ENCODE data around the gene ZEB2.

The ZEB2 gene

GRCh38 chr2:144443837-144444817, 75.8 kb downstream of the ZEB2 start:
- Histone ChIP-seq H3K9me3 (ENCODE audit: control insufficient read depth, low read length) (no peaks in the 10 kb centered on the region), H3K4me1 (ENCODE audit: control insufficient read depth, insufficient read depth, low read length) (peaks cover 44% of the 10 kb centered on the region), H3K36me3 (ENCODE audit: control insufficient read depth, insufficient read depth, low read length, severe bottlenecking) (peaks cover 25% of the 10 kb centered on the region), H3K9ac (ENCODE audit: low read length) (no peak overlapping the region), H3K4me3 (ENCODE audit: low read length) (no peak overlapping the region), H3K27me3 (replicated peaks; ENCODE audit: control insufficient read depth, insufficient read depth, low read length) (no peaks in the 10 kb centered on the region)
- DNase-seq (ENCODE audit: low read depth), result no peak

DNA sequence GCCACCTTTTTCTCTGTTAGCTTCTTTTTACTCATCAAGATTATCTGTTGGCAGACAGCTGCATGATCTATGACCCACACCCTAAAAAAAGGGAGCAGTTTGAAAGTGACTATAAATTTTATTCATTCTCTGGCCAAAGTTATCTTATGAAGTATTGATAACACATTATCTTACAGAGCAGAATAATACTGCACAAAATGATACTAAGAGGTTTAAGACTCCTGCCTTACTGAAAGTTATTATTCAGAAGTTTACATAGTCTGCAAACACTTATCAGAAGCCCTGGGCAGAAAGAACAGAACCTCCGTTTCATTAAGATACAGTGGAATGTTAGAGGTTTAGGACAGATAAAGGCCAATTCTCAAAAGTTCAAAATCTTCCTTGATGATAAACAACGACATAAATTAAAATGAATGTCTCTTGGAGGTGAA, 78.2 kb downstream of the ZEB2 start:
- Histone ChIP-seq H3K27me3 (replicated peaks; ENCODE audit: control insufficient read depth, insufficient read depth, low read length) (no peaks in the 10 kb centered on the region), H3K36me3 (ENCODE audit: control insufficient read depth, insufficient read depth, low read length, severe bottlenecking) (peaks cover 27% of the 10 kb centered on the region), H3K9ac (ENCODE audit: low read length) (peak overlapping the region; percentile 11), H3K4me3 (ENCODE audit: low read length) (no peak overlapping the region), H3K9me3 (ENCODE audit: control insufficient read depth, low read length) (no peaks in the 10 kb centered on the region), H3K4me1 (ENCODE audit: control insufficient read depth, insufficient read depth, low read length) (peaks cover 46% of the 10 kb centered on the region)
- DNase-seq (ENCODE audit: low read depth), result no peak

DNA sequence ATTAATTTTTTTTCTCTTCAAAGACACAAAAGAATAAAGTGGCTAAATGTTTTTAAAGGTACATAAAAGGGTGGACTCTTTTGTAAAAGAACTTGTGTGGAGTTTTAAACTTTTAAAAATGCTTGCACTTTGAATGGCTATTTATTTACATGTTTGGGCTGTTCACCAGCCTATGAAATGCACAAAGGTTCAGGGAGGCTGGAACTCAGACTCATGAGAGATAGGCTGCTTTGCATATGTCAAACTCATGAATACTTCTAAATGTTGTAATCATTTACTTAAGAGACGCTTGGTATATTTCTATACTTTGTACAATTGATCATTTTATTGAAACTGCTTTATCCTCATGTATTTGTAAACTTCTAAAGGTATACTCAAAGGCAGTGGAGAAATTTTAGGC, 79.9 kb downstream of the ZEB2 start:
- Histone ChIP-seq H3K27me3 (replicated peaks; ENCODE audit: control insufficient read depth, insufficient read depth, low read length) (no peaks in the 10 kb centered on the region), H3K9ac (ENCODE audit: low read length) (no peak overlapping the region), H3K36me3 (ENCODE audit: control insufficient read depth, insufficient read depth, low read length, severe bottlenecking) (peaks cover 18% of the 10 kb centered on the region), H3K4me3 (ENCODE audit: low read length) (no peak overlapping the region), H3K9me3 (ENCODE audit: control insufficient read depth, low read length) (no peaks in the 10 kb centered on the region), H3K4me1 (ENCODE audit: control insufficient read depth, insufficient read depth, low read length) (peaks cover 46% of the 10 kb centered on the region)
- no peak for DNase-seq (ENCODE audit: low read depth)

- H3K9me3 ChIP-seq (ENCODE audit: control insufficient read depth, low read length), result no peaks in the 10 kb centered on the region
- no peak for DNase-seq (ENCODE audit: low read depth)
- H3K4me1 ChIP-seq (ENCODE audit: control insufficient read depth, insufficient read depth, low read length), result peaks cover 42% of the 10 kb centered on the region
- peaks cover 24% of the 10 kb centered on the region for H3K36me3 ChIP-seq (ENCODE audit: control insufficient read depth, insufficient read depth, low read length, severe bottlenecking)
- no peaks in the 10 kb centered on the region for H3K27me3 ChIP-seq (replicated peaks; ENCODE audit: control insufficient read depth, insufficient read depth, low read length)
- H3K9ac ChIP-seq (ENCODE audit: low read length), result no peak overlapping the region
- no peak overlapping the region for H3K4me3 ChIP-seq (ENCODE audit: low read length)
Observed at GRCh38 chr2:144438801-144439631, 80.9 kb downstream of the ZEB2 start.

- Histone ChIP-seq H3K4me3 (ENCODE audit: low read length) (no peak overlapping the region), H3K4me1 (ENCODE audit: control insufficient read depth, insufficient read depth, low read length) (peaks cover 35% of the 10 kb centered on the region), H3K36me3 (ENCODE audit: control insufficient read depth, insufficient read depth, low read length, severe bottlenecking) (peaks cover 27% of the 10 kb centered on the region), H3K27me3 (replicated peaks; ENCODE audit: control insufficient read depth, insufficient read depth, low read length) (no peaks in the 10 kb centered on the region), H3K9me3 (ENCODE audit: control insufficient read depth, low read length) (no peaks in the 10 kb centered on the region), H3K9ac (ENCODE audit: low read length) (no peak overlapping the region)
- no peak for DNase-seq (ENCODE audit: low read depth)
Observed at GRCh38 chr2:144437636-144438035, 82.3 kb downstream of the ZEB2 start.

DNA sequence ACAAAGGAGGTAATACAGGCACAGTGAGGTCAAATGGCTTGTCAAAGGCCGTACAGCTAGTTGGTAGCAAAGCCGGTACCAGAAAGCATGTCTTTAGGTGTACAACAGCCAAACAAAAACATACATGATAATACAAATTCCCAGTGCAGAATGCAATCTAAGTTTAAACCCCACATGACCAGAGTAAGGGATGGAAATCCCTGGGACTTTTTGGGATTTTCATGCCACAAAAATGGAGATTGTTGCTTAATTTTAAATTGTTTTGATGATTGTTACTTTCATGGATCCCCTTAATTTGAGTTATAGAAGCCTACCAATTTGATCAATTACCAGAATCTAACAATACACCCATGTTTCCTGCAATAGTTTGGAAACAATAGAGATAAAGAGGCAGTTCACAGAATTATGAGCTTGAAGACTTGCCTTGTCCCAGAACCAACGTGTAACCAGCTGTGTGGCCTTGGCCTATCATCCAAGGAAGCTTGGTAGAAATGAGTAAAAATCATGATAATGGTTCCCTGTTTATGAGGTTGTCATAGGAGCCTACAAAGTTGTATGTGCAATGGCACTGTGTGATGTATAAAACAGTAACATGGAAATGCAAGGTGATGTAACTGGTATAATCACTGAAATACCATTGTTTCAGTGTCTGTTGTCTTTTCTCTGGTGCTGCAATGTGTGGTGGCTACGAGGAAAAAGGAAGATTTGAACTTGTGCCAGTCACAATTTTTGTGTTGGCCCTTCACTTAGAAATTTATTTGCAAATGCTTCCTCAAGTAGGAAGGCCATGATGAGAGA, 85.3 kb downstream of the ZEB2 start:
- no peak overlapping the region for H3K9ac ChIP-seq (ENCODE audit: low read length)
- H3K9me3 ChIP-seq (ENCODE audit: control insufficient read depth, low read length), result no peaks in the 10 kb centered on the region
- peaks cover 30% of the 10 kb centered on the region for H3K36me3 ChIP-seq (ENCODE audit: control insufficient read depth, insufficient read depth, low read length, severe bottlenecking)
- no peak for DNase-seq (ENCODE audit: low read depth)
- no peak overlapping the region for H3K4me3 ChIP-seq (ENCODE audit: low read length)
- no peaks in the 10 kb centered on the region for H3K27me3 ChIP-seq (replicated peaks; ENCODE audit: control insufficient read depth, insufficient read depth, low read length)
- H3K4me1 ChIP-seq (ENCODE audit: control insufficient read depth, insufficient read depth, low read length), result peaks cover 24% of the 10 kb centered on the region

DNA sequence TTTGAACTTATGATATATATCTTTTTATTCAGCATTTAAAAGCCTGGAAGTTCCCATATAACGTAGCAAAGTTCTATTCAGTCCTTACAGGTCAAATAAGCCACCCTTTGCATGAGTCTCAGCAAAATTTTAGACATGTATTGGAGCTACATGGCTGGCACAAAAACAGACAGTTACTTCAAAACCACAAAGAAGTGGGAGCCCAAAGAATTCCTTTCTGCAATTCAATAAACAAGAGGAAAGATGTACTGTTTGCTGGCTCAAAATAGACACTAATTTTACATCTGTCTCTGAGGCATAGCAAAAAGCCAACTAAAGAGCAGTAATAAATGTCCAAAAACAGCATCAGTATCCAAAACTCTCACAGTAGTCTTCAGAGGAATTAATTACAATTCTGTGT, 87.0 kb downstream of the ZEB2 start:
- peaks cover 19% of the 10 kb centered on the region for H3K4me1 ChIP-seq (ENCODE audit: control insufficient read depth, insufficient read depth, low read length)
- H3K27me3 ChIP-seq (replicated peaks; ENCODE audit: control insufficient read depth, insufficient read depth, low read length), result no peaks in the 10 kb centered on the region
- no peaks in the 10 kb centered on the region for H3K9me3 ChIP-seq (ENCODE audit: control insufficient read depth, low read length)

DNA sequence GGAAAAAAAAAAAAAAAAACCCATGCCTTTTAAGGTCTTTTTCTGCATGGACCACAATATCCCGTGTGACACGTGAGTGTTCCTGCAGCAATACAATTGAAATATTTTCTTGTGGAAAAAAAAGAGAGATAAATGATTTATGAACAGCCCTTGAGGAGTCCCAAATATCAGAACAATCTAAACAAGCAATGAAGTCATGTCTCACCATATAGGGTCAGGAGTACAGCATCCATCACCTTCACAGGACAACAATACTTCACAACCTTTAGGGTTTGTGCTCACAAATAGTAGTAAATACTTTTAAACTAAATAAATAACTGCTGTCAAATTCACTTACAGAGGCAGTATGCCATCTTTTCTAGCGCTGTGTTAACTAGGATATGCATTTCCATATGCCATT, 87.9 kb downstream of the ZEB2 start:
- Histone ChIP-seq H3K9me3 (ENCODE audit: control insufficient read depth, low read length) (no peaks in the 10 kb centered on the region), H3K4me3 (ENCODE audit: low read length) (no peak overlapping the region), H3K9ac (ENCODE audit: low read length) (no peak overlapping the region), H3K27me3 (replicated peaks; ENCODE audit: control insufficient read depth, insufficient read depth, low read length) (no peaks in the 10 kb centered on the region), H3K4me1 (ENCODE audit: control insufficient read depth, insufficient read depth, low read length) (peaks cover 23% of the 10 kb centered on the region), H3K36me3 (ENCODE audit: control insufficient read depth, insufficient read depth, low read length, severe bottlenecking) (peaks cover 49% of the 10 kb centered on the region)
- no peak for DNase-seq (ENCODE audit: low read depth)

More for the DNA sequence above, 87.0 kb downstream of the ZEB2 start:
- H3K4me3 ChIP-seq (ENCODE audit: low read length), result no peak overlapping the region
- H3K9ac ChIP-seq (ENCODE audit: low read length), result no peak overlapping the region
- peak; percentile 26 for DNase-seq (ENCODE audit: low read depth)
- H3K36me3 ChIP-seq (ENCODE audit: control insufficient read depth, insufficient read depth, low read length, severe bottlenecking), result peaks cover 44% of the 10 kb centered on the region

DNA sequence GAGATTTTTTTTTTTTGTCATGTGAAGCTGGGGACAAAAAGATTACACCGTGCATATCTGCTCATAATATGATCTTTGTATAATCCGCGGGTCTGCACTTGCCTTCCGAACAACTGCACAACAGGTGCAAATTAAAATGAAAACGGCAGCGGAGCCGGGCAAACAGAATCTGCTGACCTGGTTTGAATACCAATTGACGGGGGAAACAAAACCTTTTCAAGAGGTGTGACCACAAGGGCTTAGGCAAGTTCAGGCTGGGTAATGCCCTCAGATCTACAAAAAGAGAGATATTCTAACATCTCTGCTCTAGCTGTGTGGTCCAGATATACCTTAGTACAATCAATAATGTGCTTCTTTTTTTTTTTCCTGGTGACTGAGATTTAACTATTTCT, 88.5 kb downstream of the ZEB2 start:
- no peak for DNase-seq (ENCODE audit: low read depth)
- no peak overlapping the region for H3K4me3 ChIP-seq (ENCODE audit: low read length)
- H3K9ac ChIP-seq (ENCODE audit: low read length), result peak overlapping the region; percentile 23
- no peaks in the 10 kb centered on the region for H3K27me3 ChIP-seq (replicated peaks; ENCODE audit: control insufficient read depth, insufficient read depth, low read length)
- H3K9me3 ChIP-seq (ENCODE audit: control insufficient read depth, low read length), result no peaks in the 10 kb centered on the region
- peaks cover 55% of the 10 kb centered on the region for H3K36me3 ChIP-seq (ENCODE audit: control insufficient read depth, insufficient read depth, low read length, severe bottlenecking)
- H3K4me1 ChIP-seq (ENCODE audit: control insufficient read depth, insufficient read depth, low read length), result peaks cover 29% of the 10 kb centered on the region

DNA sequence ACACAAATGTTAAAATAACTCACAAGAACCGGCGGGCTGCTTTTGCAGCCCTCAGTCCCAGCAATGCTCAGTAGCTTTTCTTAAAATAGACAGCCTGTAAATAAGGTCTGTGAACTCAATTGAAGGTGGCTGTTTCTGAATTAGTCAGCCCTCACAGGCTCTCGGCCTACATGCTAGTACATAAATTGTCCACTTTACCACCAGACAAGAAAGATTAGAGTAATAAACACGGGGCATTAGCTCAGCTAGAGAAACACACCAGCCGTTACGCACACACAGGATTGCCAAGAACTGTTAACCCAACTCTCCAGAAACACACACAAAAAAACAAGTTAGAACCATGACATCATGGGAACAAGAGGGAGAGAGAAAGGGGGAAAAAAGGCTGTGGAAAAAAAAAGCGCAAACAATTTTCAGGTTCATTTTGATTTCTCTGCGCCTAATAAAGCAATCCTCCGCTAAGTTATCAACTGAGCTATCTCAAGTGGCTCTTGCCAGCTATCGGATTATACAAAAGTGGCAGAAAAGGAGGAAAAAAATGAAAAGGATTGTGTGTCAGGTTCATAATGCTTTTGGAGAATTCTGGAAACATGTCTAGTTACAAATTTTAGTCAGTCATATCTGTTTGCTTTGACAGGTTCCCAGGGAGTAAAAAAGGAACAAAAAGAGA, 89.1 kb downstream of the ZEB2 start:
- Histone ChIP-seq H3K4me1 (ENCODE audit: control insufficient read depth, insufficient read depth, low read length) (peaks cover 34% of the 10 kb centered on the region), H3K9me3 (ENCODE audit: control insufficient read depth, low read length) (no peaks in the 10 kb centered on the region), H3K9ac (ENCODE audit: low read length) (peak overlapping the region; percentile 23), H3K36me3 (ENCODE audit: control insufficient read depth, insufficient read depth, low read length, severe bottlenecking) (peaks cover 60% of the 10 kb centered on the region), H3K27me3 (replicated peaks; ENCODE audit: control insufficient read depth, insufficient read depth, low read length) (no peaks in the 10 kb centered on the region), H3K4me3 (ENCODE audit: low read length) (no peak overlapping the region)
- DNase-seq (ENCODE audit: low read depth), result no peak

All from adipocyte (in vitro differentiated cells).